Measurements from ENCODE around the gene ITGBL1.

DNA sequence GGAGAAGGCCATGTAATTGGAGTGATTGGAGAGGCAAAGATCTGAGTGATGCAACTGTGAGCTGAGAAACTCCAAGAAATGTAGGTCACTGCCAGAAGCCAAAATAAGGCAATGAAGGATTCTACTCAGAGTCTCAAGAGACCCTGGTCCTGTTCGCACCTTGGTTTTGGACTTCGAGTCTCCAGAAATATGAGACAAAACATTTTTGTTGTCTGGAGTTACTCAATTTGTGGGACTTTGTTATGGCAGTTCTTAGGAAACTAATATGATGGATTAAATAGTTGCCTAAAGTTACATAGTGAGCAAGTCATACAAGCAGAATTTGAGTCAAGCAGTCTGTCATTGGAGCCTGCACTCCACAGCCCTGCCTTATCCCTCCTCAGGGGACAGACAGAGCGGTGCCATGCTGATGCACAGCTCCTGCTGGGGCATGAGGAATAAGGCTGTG lies 104.2 kb downstream of the ITGBL1 start:
- TF ChIP-seq, protein P1, sequence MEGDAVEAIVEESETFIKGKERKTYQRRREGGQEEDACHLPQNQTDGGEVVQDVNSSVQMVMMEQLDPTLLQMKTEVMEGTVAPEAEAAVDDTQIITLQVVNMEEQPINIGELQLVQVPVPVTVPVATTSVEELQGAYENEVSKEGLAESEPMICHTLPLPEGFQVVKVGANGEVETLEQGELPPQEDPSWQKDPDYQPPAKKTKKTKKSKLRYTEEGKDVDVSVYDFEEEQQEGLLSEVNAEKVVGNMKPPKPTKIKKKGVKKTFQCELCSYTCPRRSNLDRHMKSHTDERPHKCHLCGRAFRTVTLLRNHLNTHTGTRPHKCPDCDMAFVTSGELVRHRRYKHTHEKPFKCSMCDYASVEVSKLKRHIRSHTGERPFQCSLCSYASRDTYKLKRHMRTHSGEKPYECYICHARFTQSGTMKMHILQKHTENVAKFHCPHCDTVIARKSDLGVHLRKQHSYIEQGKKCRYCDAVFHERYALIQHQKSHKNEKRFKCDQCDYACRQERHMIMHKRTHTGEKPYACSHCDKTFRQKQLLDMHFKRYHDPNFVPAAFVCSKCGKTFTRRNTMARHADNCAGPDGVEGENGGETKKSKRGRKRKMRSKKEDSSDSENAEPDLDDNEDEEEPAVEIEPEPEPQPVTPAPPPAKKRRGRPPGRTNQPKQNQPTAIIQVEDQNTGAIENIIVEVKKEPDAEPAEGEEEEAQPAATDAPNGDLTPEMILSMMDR (IDR thresholded peaks at IDR 0.05; ENCODE audit: insufficient read depth, low read length, poor library complexity, severe bottlenecking): no peak
- no peak for TF ChIP-seq EZH2phosphoT487 (conservative IDR thresholded peaks at IDR 0.05; ENCODE audit: low read length)
